NCI-H1048 (cell line): Measurements from ENCODE around the gene SLBP.
"Not testable (repeated sequence)": the region's sequence is repeated elsewhere in the genome, so short reads cannot be mapped to it uniquely, and the experiment has no call there.

Experiments used
- DNase-seq: peaks from one replicate; lab custom pipeline; 2025; lab: John Stamatoyannopoulos, UW

The SLBP gene

DNA sequence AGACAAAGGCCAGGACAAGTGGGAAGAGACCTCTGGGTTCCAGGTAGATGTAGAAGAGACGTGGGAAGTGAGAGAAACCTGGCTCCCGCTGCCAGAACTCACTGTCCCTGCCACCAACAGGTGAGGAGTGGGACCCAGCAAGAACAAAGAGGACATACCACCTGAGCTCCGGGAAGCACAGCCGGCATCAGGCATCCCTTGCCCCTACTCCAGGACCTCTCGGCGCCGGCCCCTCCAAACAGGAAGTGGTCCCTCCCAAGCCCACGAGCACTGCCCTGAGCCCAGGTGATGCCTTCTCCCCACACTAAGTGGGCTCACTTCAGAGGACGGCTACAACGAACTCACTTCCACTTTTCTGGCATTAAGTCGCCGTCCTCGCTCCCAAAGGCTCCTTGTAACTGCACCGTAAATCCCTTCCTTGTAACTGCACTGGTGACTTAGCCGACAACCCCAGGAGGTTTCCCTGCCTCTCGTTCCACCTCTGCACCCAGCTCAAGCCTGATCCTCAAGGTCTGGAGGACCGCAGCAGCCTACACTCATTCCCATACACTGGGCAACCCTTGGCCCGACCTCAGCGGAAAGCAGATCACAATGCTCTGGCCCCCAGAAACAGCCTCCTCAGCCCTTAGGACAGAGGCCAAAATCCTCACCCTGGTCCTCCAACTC is 36.9 kb downstream of the SLBP start:
- no peak for DNase-seq

DNA sequence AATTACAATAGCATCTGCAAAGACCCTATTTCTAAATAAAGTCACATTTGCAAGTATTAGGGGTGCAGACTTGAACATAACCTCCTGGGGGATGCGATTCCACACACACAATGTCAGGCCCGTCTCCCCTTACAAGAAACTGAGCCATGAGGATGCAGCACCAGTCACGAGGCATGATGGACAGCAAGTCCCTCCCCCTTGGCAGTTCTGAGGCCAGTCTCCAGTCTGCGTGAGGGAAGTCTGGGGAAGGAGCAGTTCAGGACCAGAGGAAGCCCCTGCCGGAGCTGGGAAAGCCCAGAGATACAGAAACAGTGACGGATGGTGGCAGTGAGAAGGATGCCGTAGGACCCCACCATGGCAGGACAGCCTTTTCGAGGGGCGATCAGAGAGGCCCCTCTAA is 37.4 kb downstream of the SLBP start:
- no peak for DNase-seq

DNA sequence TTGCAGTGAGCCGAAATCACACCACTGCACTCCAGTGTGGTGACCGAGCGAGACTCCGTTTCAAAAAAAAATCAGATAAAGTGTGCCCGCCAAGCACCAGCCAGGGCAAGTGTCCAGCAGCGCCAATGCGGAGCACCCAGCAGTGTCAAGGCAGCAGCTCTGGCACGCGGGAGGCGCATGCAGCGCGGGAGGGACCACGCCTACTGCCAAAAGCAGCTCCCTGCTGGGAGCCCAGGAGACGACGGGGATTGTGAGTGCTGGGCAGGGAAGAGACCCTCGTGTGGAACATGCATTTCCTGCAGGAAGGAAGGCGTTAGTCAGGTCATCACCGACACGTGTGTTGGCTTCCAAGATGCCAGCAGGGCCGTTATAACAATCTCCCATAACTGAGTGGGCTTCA is 38.4 kb downstream of the SLBP start:
- DNase-seq, result no peak

DNA sequence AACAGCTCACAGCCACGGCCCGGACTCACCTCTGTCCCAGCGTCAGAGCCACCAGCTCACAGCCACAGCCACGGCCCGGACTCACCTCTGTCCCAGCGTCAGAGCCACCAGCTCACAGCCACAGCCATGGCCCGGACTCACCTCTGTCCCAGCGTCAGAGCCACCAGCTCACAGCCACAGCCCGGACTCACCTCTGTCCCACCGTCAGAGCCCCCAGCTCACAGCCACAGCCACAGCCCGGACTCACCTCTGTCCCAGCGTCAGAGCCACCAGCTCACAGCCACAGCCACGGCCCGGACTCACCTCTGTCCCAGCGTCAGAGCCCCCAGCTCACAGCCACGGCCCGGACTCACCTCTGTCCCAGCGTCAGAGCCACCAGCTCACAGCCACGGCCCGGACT is 41.1 kb downstream of the SLBP start:
- not testable (repeated sequence) for DNase-seq

DNA sequence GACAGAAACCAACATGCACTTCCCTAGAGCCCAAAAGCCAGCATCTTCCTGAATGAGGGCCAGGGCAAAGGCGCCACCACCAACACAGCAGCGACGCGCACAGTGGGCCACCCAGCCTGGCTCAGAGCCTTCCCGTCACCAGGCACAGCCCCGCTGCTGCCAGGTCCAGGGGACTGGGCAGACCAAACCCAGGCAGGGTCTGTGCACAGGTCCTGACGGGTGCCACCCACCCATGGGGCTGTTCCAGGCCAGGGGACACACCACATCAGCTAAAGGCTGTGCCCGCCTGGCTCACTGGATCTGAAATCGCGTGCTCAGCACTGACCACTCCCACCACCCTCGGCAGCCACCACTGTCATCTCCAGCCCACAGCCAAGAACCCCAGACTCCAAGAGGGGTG is 41.8 kb downstream of the SLBP start:
- no peak for DNase-seq

DNA sequence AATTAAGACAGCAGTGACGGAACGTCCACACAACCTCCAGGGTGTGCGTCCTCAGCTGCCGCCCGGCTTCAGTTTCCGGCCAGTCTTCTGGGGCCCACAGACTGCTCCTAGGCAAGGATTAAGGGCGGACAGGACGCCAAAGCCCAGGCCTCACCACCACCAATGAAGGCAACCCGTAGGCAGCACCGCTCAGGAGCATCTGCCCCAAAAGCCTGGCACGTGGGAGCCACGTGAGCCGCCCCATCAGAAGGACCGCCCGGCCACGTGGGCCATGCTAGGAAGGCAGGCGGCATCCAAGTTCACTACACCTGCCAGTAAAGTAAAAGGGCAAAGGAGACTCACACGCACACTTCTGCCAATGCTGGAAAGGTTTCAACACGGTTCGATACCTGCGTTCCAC is 42.3 kb downstream of the SLBP start:
- no peak for DNase-seq

DNA sequence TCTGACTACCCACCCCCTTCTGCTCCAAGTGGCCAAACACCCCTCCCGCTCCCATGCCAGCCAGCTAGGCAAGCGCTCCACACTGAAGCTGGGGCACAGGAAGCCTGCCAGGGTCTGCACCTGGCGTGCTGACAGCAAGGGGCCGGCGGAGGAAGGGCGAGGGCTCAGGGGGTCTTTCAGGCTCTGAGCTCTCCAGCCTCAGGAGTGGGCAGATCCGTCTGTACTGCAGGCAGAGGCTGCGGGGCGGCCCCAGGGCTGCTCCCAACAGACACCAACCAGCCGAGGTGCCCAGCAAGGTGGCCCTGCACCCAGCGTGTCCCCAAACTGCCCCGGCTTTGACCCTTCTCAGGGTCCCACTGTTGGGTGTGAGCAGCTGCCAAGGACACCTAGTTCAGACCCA is 42.8 kb downstream of the SLBP start:
- DNase-seq, result no peak

DNA sequence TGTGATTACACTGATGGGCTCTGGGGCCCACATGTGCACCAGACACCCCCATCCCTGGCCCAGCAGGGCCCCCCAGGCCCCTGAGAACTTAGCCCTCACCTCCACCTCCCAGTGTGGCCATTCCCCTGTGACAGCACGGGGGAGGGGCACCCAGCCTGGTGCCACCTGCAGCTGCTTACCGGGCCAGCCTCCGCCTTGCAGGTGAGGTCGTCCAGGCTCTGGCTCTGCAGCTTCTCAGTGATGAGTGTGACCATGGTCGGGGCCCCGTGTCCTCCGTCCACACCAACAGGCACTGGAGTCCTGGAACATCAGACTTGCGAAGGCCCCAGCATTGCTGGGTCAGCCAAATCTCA is 43.7 kb downstream of the SLBP start:
- no peak for DNase-seq

DNA sequence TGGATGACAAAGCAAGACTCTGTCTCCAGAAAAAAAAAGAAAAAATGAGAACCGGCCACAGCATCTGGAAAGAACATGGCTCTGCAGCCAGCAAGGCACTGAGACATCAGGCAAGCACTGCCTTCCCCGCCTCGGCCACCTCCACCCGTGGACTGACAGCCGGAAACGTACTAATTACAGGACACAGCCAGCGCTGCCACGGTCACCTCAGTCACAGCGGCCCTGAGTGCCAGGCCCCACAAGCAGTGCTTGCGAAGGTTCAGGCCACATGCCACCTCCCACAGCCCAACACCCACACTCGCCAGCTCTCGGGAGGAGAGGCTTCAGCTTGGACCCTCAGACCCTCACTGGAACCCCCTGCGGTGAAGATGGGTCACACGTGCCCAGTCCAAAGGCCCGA is 44.8 kb downstream of the SLBP start:
- DNase-seq, result no peak

DNA sequence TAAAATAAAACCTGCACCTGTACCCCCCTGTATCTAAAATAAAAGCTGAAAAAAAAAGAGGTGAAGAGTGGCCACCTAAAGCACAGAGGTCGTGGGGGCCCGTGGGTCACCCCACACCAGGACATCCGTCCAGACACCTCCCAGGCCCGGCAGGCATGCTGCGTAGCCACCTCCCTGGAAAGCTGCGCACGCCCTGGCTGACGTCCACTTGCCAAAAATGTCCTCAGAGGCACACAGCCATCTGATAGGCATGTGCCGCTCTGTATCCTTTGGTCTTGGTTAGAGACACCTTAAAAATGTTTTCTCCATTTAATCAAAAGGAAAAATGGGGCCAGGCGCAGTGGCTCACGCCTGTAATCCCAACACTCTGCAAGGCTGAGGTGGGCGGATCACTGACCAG is 45.7 kb downstream of the SLBP start:
- DNase-seq, result no peak

DNA sequence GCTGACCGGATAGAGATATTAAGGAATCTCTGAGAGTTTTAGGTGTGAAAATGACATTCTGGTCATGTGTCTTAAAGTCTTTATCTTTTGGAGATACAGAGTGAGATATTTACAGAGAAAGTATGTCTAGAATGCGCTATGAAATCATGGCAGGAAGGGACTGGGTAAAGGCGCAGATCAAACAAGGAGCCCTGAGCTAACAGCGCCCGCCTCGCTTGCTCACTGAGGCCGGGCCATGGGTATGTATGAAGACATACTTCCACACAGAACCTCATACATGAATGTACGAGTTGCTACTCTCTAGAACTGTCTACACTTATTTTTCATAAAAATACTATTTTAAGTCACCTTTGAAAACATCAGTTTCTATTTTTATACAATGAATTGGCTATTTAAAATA is 48.0 kb downstream of the SLBP start:
- DNase-seq, result no peak

DNA sequence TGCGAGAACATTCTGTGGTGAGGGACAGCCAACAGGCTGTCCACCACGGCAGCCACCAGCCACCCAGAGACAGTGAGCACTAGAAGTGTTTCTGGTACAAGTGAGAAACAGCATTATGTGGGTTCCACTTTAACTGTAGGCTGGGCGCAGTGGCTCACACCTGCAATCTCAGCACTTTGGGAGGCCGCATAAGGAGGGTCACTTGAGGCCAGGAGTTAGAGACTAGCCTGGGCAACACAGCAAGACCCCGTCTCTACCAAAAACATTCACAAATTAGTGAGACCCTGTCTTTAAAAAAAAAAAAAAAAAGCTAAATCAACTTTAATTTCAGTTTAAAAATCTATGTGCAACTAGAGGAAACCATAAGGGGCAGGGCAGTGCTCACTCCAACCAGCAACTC is 48.6 kb downstream of the SLBP start:
- DNase-seq, result no peak

DNA sequence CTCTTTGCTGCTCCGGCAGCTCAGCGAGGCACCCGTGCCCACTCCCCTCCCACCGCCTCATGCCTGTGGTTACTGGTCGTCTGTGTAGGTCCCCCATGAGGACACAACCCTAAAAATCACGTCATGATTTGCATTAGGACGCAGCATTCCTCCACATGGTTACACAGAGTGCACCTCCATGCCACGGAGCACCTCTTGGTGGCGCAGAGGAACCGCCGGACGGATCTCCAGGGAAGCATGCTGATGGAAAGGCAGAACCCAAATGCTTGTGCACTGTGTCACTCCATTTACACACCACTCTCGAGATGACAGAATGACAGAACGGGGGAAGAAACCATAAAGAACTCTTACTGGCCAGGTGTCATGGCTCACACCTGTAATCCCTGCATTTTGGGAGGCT is 50.4 kb downstream of the SLBP start:
- no peak for DNase-seq

DNA sequence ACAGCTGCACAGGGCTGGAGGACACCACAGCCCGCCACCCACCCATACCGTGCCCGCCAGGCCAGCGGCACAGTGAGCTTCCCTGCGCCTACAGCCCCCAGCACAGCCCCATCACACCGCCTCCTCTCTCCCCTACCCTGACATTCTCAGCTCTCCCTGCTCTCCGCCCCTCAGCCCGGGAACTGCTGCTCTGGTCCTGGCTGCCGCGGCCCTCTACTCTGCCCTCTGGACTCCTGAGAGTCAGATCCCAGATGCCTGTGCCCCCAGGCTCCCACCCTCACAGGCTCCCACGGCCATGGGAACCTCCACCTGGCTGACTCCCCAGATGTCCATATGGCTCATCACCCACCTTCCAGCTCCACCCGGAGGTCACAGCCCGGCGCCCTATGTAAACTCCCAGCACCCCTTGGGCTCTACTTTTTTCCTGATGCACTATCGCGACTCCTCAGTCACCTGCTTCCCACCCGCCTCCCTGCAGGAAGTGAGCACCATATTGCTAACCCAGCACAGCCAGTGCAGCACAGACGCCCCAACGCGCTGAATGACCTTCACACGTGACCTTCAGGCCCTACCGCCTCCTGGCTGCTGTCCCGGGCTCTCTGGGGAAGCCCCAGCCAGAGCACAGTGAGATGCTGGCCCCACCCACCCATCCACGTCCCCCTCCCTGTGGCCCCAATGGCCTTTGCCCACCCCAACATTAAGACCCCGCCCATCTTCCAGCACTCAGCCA is 51.0 kb downstream of the SLBP start:
- DNase-seq, result no peak

DNA sequence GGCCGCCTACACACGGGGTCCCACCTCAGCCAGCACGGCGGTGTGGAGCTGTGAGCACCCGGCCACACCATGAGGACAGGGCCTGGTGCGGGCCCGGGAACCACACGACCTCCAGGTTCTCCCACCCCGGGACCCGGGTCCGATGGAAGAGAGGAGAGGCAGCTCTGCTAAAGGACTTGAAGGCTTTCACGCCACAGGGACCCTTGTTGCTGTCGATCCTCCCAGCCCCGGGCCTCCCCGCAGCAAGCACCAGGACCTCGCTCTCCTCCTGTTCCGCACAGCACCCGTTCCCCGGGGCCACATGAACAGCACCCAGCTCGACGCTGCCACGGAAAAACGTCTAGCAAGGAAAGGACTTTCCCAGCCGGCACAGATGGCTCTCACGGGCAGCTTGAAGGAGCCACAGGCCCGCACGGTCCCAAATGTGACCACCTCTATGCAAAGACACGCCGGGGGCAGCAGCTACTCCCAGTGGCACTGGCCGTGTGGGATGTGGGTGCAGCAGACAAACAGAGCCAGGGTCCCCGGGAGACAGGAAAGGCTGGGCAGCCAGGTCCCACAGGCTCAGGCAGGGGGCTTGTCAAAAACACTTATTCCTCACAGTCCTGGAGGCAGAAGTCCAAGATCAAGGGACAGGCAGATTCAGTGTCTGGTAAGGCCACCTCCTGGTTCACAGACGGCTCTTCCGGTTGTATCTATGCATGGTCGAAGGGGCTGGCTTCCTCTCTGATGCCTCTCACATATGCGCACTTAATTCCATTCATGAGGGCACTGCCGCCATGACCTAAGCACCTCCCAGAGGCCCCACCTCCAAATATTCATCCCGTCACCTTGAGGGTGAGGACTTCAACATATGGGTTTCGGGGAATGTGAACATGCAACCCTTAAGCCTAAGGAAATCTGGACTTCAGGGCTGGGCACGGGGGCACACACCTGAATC is 52.7 kb downstream of the SLBP start:
- no peak for DNase-seq

DNA sequence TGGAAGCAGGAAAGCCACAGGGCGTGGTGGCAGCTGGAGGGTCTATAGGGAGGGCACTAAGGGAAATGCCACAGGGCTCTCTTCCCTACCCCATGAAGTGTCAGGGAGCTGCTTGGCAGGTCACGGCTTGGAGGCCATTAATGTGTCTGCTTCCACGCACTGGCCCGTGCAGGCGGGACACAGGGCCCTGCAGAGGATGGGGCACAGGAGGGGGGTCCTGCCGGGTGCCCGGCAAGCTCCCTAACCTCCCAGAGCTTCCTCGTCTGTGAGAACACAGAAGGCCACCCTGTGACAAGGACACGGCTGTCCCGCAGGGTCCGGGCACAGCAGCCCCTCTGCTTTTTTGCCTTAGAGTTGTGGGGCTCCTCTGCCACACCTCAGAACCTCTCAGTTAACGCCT is 53.5 kb downstream of the SLBP start:
- no peak for DNase-seq

DNA sequence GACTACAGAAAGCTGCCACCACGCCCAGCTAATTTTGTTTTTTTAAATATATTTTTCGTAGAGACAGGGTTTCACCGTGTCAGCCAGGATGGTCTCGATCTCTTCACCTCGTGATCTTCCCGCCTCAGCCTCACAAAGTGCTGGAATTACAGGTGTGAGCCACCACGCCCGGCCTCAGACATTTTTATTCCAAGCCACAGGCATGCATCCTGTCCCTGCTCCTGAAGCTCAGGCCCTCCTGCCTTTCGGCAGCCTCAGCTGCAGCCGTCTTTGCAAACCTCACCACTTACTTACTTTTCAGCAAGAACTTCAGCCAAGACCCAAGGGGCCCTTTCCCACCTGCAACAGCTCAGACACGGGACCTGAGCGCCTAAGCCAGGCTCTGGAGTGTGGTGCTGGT is 54.0 kb downstream of the SLBP start:
- no peak for DNase-seq

DNA sequence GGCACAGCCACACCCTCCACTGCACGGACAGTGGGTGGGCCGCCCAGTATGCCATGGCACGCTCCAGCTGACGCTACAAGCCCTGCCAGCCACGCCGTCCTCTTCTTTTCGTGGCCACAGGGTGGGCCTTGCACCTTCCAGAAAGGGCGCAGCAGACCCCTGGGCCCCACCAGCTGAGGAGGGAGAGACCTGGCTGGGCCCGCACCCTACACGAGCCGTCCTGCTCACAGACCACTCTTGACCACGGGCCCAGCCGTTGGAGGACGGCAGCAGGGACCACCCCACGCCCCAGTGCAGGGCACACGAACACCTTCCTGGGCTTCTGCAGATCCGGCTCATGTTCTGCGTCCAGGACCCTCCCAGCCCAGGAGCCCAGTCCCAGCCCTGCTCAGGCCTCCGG is 55.1 kb downstream of the SLBP start:
- DNase-seq, result no peak

DNA sequence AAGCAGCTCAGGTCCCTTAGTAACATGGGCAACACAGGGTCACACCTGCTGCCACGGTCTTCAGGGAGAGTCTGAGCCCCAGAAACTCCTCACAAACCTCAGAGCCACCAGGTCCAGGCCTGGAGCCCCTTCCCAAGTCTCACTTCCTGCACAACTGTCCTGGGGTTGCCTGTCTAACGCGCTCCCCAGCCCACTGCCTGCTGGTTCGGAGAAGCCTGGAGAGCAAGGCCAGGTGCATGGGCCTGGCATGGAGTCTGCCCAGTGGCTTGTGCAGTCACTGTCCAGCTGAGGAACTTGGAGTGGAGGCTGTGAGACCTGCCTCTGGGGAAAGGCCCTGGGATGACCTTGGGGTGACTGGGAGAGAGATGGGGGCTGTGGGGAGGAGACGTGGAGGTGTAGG is 56.0 kb downstream of the SLBP start:
- no peak for DNase-seq

DNA sequence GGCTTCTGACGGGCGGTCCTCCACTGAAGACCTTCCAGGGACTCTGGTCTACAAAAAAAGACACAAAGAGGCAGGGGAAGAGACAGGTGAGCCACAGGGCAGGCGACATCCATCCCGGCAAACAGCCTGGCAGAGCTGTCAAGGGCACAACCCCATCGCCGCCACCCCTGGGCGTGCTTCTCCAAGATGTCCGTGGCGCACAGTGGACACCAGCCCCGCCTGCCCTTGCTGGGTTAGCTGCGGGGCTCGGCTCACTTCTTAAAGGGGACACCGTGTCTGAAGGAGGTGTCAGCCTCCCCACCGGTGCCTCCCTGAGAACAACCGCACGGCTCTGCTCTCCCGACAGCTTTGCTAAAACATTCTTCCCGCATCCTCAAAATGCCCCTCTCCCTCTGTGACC is 56.4 kb downstream of the SLBP start:
- DNase-seq, result no peak

DNA sequence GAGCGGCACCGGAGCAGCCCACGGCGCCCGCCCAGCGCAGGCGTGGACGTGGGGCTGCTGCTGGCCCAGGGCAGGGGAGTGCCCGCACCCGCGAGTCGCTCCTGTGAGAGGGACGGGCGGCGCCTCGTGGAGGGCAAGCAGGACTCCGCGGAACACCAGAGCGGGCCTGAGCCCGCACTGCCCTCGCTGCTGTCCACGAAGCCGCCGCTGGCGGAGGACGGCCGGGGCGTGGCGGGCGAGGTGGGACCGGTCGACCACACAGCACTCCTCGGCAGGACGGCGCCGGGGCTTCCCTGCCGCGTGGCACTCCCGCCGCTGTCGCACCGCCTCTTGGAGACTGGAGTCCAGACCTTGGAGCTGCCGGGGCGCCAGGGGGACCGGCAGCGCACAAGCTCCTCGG is 57.0 kb downstream of the SLBP start:
- no peak for DNase-seq

DNA sequence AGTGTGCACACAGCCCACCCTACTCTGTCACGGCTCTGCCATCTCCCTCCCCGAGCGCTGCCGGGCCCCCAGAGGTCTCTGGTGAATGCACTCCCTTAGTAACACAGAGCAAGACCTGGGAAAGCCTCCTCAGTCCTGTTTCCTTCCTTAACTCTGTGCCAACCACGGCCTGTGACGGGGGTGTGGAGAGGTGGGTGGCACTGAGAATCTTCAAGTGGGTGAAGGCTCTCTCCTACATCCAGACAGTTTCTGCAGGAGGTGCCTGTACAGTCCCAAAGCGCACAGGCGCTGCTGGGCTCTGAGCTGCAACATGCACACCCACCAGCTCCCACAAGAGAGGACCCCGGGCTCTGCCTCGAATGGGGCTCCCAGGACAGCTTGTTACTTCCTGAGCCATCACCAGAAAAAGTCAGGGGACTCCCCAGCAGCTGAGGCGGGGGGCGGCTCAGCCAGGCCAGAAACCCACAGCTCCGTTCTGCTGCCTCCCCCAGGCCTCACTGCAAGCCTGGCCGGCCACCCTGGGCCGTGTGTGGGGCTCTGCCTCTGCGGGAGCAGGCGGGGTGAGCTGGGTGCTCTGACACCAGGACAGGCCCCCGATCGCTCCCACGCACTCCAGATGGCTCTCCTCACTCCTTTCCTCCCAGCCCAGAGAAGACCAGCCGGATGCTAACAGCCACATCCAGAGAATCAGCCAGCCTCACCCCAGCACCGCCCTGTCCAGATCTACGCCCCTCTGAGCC is 57.7 kb downstream of the SLBP start:
- DNase-seq, result no peak
